Right lobe of liver (tissue), 6 donors: Measurements from ENCODE around the gene FAR2. TPM values are rescaled to one million over a fixed set of nuclear protein-coding genes. Genes with fewer than 3 reads are reported as not detected.
A peak's percentile ranks its signal among the peaks of the same experiment; 100 is the strongest.

Experiments
- ATAC-seq, 4 donors: fragments of 200-7000 bp; cut with Tn5 transposase; one replicate each; pipeline ENCODE4 v1.9.1; 2020; ENCODE audit warnings: mild to moderate bottlenecking in 4 of 4, moderate library complexity in 4 of 4
- DNase-seq, 3 donors: peaks; one replicate each; pipeline ENCODE4 v3.0.0-alpha.2; 2020
- H3K27ac ChIP-seq, 3 donors: fragments of 200-600 bp; one replicate each; pipeline ENCODE4 v1.8.0; 2022
- H3K27me3 ChIP-seq, 2 donors: fragments of 200-600 bp; one replicate each; pipeline ENCODE4 v1.8.0; 2022
- H3K36me3 ChIP-seq, 4 donors: fragments of 200-600 bp; sonication (generic) in 1 of 4; one replicate each; pipeline versions ENCODE4 v1.5.1 to v1.8.0; 2017 to 2022; ENCODE audit warnings: control low read depth in 1 of 4
- H3K4me1 ChIP-seq, 4 donors: fragments of 200-600 bp; sonication (generic) in 1 of 4; one replicate each; pipeline versions ENCODE4 v1.5.1 to v1.8.0; 2017 to 2022; ENCODE audit warnings: control low read depth in 1 of 4
- H3K4me3 ChIP-seq, 3 donors: fragments of 200-600 bp; one replicate each; pipeline ENCODE4 v1.8.0; 2022
- H3K9me3 ChIP-seq, 4 donors: fragments of 200-600 bp; sonication (generic) in 1 of 4; one replicate each; pipeline versions ENCODE4 v1.5.1 to v1.8.0; 2017 to 2022; ENCODE audit warnings: control low read depth in 1 of 4
- CTCF ChIP-seq, 4 donors: fragments of 200-600 bp in 3 of 4; fragments of 450-650 bp in 1 of 4; IDR thresholded peaks; one replicate each; pipeline versions ENCODE4 v1.5.1 to v1.8.0; 2016 to 2022; ENCODE audit warnings: antibody characterized with exemption in 4 of 4, mild to moderate bottlenecking in 2 of 4
- POLR2A ChIP-seq: fragments of 450-650 bp; IDR thresholded peaks from one replicate; pipeline ENCODE4 v1.6.1; 2017; ENCODE audit warnings: antibody characterized with exemption, mild to moderate bottlenecking
- WGBS: methylation state at CpG from one replicate; pipeline ENCODE4 v1.1.6; 2018; ENCODE audit warnings: low coverage, low lambda C conversion rate; ENCODE audit not compliant: insufficient coverage; ENCODE audit errors: missing lambda C conversion rate; 5-methylcytosine and 5-hydroxymethylcytosine counted together
- intact Hi-C, 2 donors: fragments of 100-400 bp; cut with DNase I; formaldehyde crosslinking; loops; one replicate each; pipeline versions ENCODE4 v1.11.2 to v1.14.1; 2022
- total RNA-seq, 6 experiments: library from RNA; depleted of rRNA in 2 of 6; stranded (reverse); fragments of >200 nt in 2 of 6; fragmentation: NEBNext Ultra II Directional in 3 of 6; extraction: Animal tissue kit (Norgen Biotek cat#: 25700) in 3 of 6; gene quantifications; one replicate each; pipeline versions ENCODE4 v1.1.0 to v1.2.4, GENCODE V29; 2016 to 2023
- donor health status: DM: no; HTN: yes; CAD: no.
- donor health status: DM: no; HTN: no; CAD: no.
- donor health status: DM: no; HTN: no; CAD: no.
- donor health status: DM: no; HTN: yes; CAD: no.
- donor health status: DM: no; HTN: yes; CAD: no.

Gene FAR2
- total RNA-seq, 6 experiments from 2014 or later: 0.87 to 3.4 (median 1.9) TPM

DNA sequence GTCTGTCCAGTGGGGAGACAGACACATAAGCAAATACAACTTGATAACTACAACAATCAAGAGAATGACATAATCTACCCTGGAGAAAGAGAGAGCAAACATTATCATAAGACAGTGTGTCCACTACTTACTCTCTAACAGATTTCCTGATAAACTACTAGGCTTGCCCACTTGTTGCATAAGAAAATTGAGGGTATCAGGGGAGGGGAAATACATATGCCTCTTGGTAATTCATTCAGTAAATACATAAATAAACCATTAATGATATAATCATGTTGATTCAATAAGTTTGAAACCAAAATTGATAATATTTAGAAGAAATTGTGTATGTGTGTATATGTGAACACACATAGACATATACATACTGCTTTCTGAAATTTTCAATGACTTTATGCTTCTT lies 155.3 kb downstream of the FAR2 start:
- H3K27ac ChIP-seq: no peak overlapping the region
- no peaks in the 10 kb centered on the region for H3K9me3 ChIP-seq
- TF ChIP-seq POLR2A: no peak
- TF ChIP-seq CTCF (IDR thresholded peaks at IDR 0.05): no peak
- no peaks in the 10 kb centered on the region for H3K4me1 ChIP-seq
- no peaks in the 10 kb centered on the region for H3K36me3 ChIP-seq
- H3K27me3 ChIP-seq: no peaks in the 10 kb centered on the region
- intact Hi-C loops: no loop called here
- no peak overlapping the region for H3K4me3 ChIP-seq
- DNase-seq: no peak
- ATAC-seq: no peak

DNA sequence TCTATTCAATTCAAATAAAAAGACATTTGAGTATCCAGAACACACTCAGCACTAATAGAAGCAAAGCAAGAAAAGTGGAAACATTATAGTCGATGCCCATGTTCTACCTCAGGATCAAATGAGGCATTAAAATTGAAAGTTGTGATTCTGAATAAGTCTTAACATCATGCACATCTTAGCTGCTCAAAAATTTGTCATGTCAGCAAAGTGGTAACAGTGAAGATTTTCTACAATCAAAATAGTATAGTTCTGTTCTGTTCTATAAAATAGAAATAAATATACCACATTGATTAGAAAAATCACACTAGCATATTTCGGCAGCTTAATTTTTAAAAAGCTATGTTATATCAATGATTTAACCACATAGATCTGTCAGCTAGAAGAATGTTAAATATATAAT lies 157.2 kb downstream of the FAR2 start:
- H3K27ac ChIP-seq: no peak overlapping the region
- TF ChIP-seq POLR2A (no peak), CTCF (IDR thresholded peaks at IDR 0.05) (no peak)
- WGBS: 93% methylated on average over 2 of the region's 2 CpGs
- ATAC-seq: no peak
- intact Hi-C loops: no loop called here
- no peak overlapping the region for H3K4me3 ChIP-seq
- H3K4me1 ChIP-seq: no peaks in the 10 kb centered on the region
- H3K9me3 ChIP-seq: no peaks in the 10 kb centered on the region
- no peaks in the 10 kb centered on the region for H3K27me3 ChIP-seq
- no peaks in the 10 kb centered on the region for H3K36me3 ChIP-seq
- DNase-seq: no peak

GRCh38 chr12:29306682-29307081 lies 157.6 kb downstream of the FAR2 start:
- 63% methylated on average over 2 of the region's 2 CpGs for WGBS
- no peaks in the 10 kb centered on the region for H3K9me3 ChIP-seq
- no peak for ATAC-seq
- no peaks in the 10 kb centered on the region for H3K4me1 ChIP-seq
- no peaks in the 10 kb centered on the region for H3K27me3 ChIP-seq
- no peak overlapping the region for H3K4me3 ChIP-seq
- intact Hi-C loops: no loop called here
- DNase-seq: no peak
- no peaks in the 10 kb centered on the region for H3K36me3 ChIP-seq
- TF ChIP-seq CTCF (IDR thresholded peaks at IDR 0.05) (no peak), POLR2A (no peak)
- no peak overlapping the region for H3K27ac ChIP-seq

- intact Hi-C loops: no loop called here
- ATAC-seq (no peak), DNase-seq (no peak)
- no peak overlapping the region for H3K27ac ChIP-seq
- H3K4me3 ChIP-seq: no peak overlapping the region
- 62% methylated on average over 4 of the region's 4 CpGs for WGBS
- no peaks in the 10 kb centered on the region for H3K36me3 ChIP-seq
- TF ChIP-seq CTCF (IDR thresholded peaks at IDR 0.05) (peak; percentile 31 to 58 (median 47)), POLR2A (no peak)
- H3K4me1 ChIP-seq: no peaks in the 10 kb centered on the region
- no peaks in the 10 kb centered on the region for H3K27me3 ChIP-seq
- no peaks in the 10 kb centered on the region for H3K9me3 ChIP-seq
These were observed 160.3 kb downstream of the FAR2 start for GRCh38 chr12:29309320-29309902.

GRCh38 chr12:29310899-29311298 lies 161.8 kb downstream of the FAR2 start:
- DNase-seq: no peak

More at GRCh38 chr12:29310899-29311298, 161.8 kb downstream of the FAR2 start:
- intact Hi-C loops: no loop called here
- no peak for ATAC-seq
- no peak overlapping the region for H3K4me3 ChIP-seq
- no peaks in the 10 kb centered on the region for H3K36me3 ChIP-seq
- TF ChIP-seq CTCF (IDR thresholded peaks at IDR 0.05) (no peak), POLR2A (no peak)
- 92% methylated on average over 4 of the region's 4 CpGs for WGBS
- no peaks in the 10 kb centered on the region for H3K4me1 ChIP-seq
- H3K27ac ChIP-seq: no peak overlapping the region
- no peaks in the 10 kb centered on the region for H3K9me3 ChIP-seq
- no peaks in the 10 kb centered on the region for H3K27me3 ChIP-seq
